RPMI8226 (cell line): ENCODE results near the gene CCDC183.
A peak's percentile ranks its signal among the peaks of the same experiment; 100 is the strongest.
"Not testable (repeated sequence)": the region's sequence is repeated elsewhere in the genome, so short reads cannot be mapped to it uniquely, and the experiment has no call there.

Source experiments
- DNase-seq: peaks from one replicate; pipeline ENCODE4 v3.0.0-alpha.2; 2015

Gene CCDC183

GRCh38 chr9:136803009-136803550 is 6.9 kb downstream of the CCDC183 start:
- DNase-seq = not testable (repeated sequence)

DNA sequence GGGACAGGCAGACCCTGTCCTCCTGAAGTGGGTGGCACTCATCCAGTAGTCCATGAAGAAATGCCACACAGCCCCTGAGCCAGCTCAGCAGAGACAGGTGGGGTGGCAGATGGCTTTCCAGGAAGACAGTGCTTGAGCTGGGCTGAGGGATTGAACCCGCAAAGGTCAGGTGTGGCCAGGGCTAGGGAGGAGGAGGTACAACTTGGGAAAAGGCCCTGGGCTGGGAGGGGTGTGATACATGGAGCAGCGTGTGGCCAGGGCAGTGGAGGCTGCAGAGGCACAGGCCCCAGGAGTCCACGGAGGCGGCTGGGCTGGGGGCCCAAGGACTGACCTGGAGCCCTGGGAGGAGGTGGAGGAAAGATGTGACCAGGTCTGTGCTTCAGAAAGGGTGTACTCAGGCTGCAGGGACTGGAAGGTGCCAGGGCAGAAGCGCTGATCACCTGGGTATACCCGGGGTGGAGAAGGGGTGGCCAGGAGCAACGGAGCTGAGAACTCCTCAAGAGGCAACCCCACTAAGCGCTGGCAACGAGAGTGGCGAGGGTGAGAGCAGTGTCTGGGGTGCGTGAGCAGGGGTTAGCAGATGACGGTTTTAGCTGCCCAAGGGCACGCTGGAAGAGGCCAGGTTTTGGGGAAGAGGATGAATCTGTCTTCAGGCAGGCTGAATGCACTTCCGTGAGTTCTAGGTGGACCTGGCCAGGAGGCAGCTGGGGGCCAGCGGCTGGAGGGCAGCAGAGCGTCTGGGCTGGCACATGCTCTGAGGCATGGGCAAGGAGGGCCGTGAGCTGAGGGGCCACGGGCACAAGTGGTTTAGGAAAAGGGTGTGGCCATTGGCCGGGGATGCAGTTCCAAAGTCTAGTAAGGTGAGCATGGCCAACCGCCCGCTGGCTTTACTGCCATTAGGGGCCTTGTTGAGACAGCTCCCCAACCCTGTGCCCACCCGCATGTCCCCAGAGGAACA is 7.7 kb downstream of the CCDC183 start:
- no peak for DNase-seq

DNA sequence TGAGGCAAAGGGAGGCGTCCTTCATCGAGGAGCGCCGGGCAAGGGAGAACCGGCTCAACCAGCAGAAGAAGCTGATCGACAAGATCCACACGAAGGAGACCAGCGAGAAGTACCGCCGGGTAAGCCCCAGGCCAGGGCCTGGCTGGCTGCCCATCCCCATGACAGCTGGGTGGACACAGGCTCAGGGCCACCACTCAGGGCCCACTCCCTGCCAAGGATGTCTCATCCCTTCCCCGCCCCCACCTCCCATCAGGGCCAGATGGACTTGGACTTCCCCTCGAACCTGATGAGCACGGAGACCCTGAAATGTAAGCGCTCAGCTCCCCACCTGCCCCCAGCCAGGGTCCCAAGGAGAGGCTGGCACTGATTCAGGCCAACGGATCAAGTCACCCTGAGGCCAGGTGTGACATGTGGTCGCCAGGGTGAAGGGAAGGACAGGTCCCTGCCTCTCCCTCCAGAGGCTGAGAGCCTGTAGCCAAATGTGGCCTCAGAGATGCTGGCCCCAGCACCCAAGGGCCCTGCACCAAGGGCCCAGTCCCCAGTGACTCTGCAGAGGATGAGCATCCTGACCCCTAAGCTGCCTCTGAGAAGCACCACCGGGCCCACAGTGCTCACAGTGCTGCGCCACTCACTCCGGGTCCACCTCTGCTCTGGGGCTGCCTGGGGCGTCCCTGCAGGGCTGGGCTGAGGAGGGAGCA is 8.5 kb downstream of the CCDC183 start:
- no peak for DNase-seq

- DNase-seq = no peak
Observed at GRCh38 chr9:136805207-136805740, 9.1 kb downstream of the CCDC183 start.

- DNase-seq = no peak
Observed at GRCh38 chr9:136806067-136806466, 9.9 kb downstream of the CCDC183 start.

GRCh38 chr9:136806631-136807201 is 10.6 kb downstream of the CCDC183 start:
- DNase-seq = no peak

DNA sequence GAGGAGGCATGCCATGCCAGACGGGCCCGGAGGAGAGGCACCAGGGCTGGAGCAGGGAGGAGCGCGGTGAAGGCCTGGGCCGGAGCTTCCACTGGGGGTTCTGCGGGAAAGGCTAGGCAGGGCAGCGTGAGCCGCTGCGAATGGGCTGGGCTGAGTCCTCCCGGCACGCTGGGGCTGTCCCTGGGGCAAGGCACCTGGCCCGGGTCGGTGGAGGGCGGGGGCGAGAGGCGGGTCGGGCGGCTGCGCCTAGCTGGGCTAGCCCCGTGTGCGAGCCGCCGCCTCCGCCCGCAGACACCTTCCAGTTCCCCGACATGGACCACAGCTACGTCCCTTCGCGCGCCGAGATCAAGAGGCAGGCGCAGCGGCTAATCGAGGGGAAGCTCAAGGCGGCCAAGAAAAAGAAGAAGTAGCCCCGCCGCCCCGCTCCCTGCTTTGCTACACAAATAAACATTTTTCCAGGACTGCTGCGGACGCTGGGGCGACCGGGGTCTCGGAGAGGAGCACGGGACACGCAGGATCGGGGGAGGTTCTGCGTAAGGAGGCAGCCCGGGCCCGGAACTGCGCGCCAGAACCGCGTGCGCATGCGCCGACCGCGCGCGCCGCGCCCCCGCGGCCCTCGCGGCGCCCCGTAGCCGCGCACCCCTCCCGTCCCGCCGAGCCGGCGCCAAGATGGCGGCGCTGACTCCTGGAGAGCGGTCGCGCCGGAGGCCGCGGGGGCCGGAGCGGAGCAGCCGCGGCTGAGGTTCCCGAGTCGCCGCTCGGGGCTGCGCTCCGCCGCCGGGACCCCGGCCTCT is 11.3 kb downstream of the CCDC183 start, which contains the start of gene RABL6:
TSS of gene RABL6 (plus strand) at position 668 of the 794 bp plus-strand sequence. CDS start 249 bp downstream, outside the sequence.
- DNase-seq = peak; percentile 91

DNA sequence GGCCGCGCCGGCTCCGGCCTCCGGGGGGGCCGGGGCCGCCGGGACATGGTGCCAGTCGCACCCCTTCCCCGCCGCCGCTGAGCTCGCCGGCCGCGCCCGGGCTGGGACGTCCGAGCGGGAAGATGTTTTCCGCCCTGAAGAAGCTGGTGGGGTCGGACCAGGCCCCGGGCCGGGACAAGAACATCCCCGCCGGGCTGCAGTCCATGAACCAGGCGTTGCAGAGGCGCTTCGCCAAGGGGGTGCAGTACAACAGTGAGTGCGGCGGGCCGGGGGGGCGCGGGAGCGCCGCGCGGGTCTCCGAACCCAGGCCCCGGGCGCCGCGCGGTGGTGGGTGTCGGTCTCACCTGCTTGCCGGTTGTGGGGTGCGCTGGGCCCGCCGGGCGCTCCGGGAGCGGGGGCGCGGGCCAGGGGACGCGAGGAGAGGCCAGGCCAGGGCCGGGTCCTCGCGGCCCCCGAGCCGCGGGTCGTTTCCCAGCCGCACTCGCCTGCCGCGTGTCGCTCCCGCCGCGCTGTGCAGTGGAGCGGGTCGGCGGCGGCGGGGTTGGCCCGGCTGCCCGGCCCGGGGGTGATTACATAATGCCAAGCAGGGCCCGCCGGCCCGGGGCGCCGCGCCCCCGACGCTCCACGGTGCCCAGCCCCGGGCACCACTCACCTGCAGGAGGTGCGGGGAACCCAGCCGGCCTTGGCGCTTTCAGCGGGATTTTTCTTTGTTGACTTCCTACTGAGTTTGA is 12.1 kb downstream of the CCDC183 start:
- DNase-seq = peak; percentile 61

DNA sequence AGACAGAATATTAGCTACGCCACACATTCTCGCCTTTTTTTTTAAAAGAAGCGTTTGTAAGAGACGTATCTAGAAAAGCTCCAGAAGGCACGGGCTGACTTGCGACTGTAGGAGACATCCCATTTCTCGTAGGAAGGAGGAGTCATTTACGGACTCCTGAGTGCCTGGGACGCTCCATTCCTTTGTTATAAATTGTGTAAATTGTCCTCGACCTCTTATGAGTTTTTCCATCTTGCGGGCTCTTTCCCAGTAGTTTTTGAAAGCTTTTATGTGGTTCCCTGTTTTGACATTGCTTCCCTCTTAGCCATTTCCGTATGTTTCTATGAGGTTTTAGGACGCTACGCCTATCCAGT is 12.6 kb downstream of the CCDC183 start:
- DNase-seq = no peak

DNA sequence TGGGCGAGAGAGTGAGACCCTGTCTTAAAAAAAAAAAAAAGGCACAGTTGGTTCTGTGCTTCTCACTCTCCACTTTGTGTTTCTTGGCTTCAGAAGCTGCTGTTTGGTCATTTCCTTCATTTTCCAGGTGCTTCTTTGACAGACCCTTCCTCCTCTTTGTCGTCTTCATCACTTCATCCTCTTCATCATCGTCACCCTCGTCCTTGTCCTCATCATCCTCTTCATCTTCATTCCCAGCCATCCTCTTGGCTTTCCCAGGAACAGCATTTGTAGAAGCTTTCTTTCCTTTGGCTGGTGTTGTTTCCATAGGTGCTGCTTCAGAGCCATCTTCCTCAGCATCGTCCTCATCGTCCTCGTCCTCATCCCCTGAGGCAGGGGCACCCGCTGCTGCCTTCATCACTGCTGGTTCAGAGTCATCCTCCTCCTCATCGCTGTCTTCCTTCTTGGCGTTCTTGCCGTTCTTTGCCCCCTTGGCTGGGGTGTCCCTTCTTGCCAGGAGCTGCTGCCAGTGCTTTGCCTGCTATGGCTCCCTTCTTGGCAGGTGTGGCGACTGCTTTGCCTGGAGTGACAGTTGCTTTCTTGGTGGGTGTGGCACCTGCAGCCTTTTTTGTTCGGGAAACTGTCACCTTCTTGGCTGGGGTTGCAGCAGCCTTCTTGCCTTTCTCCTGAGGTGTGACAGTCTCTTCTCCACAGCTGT is 18.7 kb downstream of the CCDC183 start:
- DNase-seq = no peak

GRCh38 chr9:136815422-136815782 is 19.3 kb downstream of the CCDC183 start:
- DNase-seq = no peak

- DNase-seq = no peak
Observed at GRCh38 chr9:136820971-136821825, 25.1 kb downstream of the CCDC183 start.

- no peak for DNase-seq
Observed at GRCh38 chr9:136821826-136822544, 25.8 kb downstream of the CCDC183 start.

GRCh38 chr9:136823136-136824046 is 27.3 kb downstream of the CCDC183 start:
- no peak for DNase-seq

DNA sequence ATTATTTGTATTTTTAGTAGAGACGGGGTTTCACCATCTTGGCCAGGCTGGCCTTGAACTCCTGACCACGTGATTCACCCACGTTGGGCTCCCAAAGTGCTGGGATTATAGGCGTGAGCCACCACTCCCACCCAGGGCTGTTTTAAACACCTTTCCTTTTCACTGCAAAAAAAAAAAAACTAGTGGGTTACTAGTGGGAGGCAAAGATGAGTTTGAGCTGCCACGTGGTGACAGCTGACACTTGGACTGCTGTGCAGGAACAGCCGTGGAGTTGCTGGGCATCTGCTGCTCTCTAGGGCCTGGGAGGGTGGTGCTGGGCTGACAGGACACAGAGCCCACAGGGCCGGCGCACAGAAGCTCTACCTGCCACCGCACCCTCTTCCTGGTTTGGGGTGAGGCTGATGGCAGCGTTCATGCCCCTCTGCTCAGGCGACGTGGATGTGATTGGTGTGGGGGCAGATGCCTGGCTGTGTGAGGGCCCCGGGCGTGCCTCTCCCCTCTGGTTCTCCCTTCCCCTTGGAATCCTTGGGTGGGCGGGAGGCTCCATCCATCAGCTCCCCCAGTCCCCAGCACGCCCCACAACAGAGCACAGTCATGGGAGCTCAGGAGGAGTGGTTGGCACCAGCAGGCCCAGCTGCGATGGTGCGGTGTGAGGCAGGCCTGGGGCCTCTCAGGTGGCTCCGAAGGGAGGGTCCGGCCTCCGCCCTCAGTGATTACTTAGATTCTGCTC is 28.5 kb downstream of the CCDC183 start:
- DNase-seq = no peak

GRCh38 chr9:136825295-136826187 is 29.4 kb downstream of the CCDC183 start:
- DNase-seq = no peak
